Hematopoietic multipotent progenitor cell treated with erythropoietin and hydrocortisone succinate and interleukin-3 and kit ligand, for 15 days (in vitro differentiated cells): ENCODE results near the gene MRPS31.
A peak's percentile ranks its signal among the peaks of the same experiment; 100 is the strongest.

Experiments
- DNase-seq: peaks from one replicate; pipeline ENCODE4 v3.0.0-alpha.2; 2015; ENCODE audit warnings: low spot score

Gene MRPS31

GRCh38 chr13:40770934-40771618 is at the start of gene MRPS31:
MRPS31 (minus strand) TSS chr13:40771190; CDS start chr13:40771136, 54 bp downstream.
- peak; percentile 88 for DNase-seq

GRCh38 chr13:40819797-40820315 is 48.9 kb upstream of the MRPS31 start:
- DNase-seq, result no peak

DNA sequence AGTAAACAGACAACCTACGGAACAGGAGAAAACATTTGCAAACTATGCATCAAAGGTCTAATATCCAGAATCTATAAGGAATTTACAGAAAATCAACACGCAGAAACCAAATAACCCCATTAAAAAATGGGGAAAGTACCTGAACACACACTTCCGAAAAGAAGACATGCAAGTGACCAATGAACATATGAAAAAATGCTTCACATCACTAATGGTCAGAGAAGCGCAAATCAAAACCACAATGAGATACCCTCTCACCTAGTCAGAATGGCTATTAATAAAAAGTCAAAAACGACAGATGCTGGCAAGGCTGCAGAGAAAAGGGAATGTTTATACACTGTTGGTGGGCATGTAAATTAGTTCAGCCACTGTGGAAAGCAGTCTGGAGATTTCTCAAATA is 47.9 kb upstream of the MRPS31 start:
- DNase-seq, result no peak

- DNase-seq, result no peak
Measured at GRCh38 chr13:40814803-40815202, 43.8 kb upstream of the MRPS31 start.

GRCh38 chr13:40813667-40814454 is 42.9 kb upstream of the MRPS31 start:
- DNase-seq, result peak; percentile 61

DNA sequence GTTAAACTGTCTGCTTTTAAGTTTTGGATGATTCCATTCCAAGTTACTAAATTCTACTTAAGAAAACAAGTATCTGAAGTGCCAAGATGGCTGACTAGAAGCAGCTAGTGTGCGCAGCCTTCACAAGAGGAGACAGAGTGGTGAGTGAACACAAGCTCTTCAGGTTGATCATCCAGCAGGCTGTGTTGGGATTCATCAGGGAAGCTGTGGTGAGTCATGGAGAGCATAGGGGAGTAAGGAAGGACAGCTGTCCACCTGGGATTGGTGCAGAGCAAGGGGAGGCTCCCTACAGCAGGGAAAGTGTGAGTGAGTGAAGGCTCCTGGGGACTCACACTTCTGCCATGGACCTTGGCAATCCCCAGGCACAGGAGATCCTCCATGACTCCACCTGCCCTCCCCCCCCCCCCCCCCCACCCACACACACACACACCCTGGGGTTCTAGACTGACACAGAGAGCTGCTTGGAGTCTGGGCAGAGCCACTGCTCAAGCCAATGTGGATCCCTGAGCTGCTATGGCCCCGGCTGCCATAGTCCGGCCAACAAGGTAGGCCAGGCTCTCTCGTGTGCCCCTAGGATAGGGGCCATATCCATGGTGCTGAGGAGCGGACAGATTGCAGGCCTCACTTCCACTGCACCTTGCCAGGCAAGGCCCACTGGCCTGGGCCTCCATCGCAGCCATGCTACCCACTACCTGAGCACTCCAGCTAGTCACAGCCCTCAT is 41.9 kb upstream of the MRPS31 start:
- DNase-seq, result no peak

DNA sequence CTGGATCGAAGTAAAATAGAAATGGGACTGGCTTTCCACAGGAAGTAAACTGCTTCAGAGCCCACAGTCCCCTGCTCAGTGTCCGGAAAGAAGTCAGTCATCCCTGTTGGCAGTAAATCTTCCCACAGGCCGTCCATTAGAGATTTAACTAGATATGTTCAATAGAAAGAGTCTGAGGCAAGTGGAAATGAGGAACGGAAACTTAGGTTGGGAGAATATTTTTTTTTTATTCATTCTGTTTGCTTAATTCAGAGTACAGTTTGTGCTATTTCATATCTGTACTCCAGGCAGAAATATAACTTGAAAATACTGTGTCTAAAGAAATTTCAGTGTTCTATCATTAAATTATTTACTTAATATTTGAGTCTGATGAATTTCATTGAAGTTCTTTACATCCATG is 41.1 kb upstream of the MRPS31 start:
- no peak for DNase-seq

DNA sequence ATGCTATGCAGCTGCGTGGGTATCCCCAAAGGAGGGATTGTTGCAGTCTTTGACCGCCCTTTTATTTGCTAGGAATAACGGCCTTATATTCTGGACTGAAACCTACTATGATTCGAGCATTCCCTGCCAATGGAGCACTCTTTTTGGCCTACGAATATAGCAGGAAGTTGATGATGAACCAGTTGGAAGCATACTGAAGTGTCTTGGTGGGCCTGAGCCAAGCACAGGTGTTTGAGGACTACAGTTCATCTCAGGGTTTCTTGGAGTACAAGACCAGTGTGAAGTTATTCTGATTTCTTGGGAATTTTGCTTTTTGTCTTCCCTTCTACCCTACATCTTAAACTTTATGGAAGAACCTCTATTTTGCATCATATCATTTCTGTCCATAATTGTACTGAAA is 38.5 kb upstream of the MRPS31 start:
- DNase-seq, result no peak

DNA sequence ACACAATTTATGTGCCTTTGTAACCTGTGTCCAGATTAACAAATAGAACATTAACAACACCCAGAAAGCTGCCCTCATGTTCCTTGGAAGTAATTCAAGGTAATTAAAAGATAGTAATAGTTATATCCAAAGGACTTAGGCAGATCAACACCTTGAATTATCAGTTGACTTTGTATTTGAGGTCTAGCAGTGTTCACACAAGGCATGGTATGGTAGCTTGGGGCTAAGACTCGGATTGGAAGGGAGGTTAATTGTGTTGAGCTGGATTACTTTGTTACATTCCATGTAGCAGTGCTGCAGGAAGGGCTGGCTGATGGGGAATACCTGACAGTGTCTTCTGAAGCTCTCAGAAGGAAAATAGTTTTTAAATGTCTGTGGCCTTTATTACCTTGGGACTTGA is 35.3 kb upstream of the MRPS31 start:
- DNase-seq, result no peak

GRCh38 chr13:40803316-40803715 is 32.3 kb upstream of the MRPS31 start:
- DNase-seq, result no peak

DNA sequence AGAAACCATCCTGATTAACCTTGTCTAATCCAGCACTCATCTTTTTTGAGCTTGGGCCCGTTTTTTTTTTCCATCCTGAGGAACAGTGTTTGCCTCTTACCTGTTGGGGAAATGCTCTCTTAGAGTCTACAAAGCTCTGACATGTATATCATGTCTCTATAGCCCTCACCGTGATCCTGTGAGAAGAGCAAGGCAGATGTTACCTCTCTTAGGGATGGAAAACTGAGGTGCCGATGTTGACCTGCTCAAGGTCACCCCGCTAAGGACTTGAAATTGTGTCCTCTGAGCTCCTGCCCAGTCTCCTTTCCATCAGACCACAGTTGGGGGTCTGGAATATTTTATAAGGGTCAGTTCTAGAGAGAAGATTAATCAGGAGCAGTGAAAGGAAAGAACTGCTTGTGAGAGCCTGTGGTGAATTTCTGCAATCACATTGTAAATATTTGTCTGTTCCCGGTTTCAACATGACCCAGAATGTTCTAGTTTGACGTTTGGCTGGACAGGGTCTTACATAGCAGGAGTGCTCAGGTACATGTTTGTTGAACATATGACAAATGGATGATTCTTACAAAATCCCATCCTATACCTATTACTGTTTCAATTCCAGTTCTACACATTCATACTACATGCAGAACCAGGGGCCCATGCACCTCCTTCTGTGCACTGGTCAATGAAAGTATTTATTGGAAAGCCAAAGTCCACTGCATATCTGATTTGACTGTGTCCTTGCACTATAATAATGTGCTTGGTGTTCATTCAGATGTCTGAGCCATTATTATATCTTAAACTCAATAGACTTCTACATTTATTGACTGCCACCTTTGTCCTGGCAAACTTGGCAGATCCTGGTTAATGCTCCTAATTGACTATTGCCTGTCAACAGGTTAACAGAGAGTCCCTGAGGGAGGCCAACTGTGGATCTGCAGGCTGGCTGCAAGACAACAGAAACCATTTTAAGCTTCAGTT is 30.5 kb upstream of the MRPS31 start:
- no peak for DNase-seq

GRCh38 chr13:40800559-40800958 is 29.6 kb upstream of the MRPS31 start:
- DNase-seq, result no peak

GRCh38 chr13:40799508-40799907 is 28.5 kb upstream of the MRPS31 start:
- no peak for DNase-seq

GRCh38 chr13:40798380-40798779 is 27.4 kb upstream of the MRPS31 start:
- DNase-seq, result peak; percentile 62

DNA sequence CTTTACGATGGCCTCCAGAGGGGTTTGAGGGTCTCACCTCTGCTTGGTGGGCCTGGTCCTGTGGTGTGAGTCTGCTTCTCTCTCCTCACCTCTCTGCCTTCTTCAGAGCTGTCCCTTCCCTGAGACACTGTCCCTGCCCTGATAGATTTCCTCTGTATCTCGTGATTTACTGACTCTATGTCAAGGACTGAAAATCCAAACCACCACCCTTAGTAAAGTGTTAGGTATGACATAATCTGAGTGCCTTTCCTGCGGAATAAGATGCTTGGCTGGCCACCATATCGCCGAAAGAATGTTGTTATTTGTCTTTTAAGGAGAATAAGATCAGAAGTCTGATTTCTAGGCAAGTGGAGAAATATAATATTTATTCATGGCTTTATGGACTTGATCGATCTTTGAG is 25.7 kb upstream of the MRPS31 start:
- no peak for DNase-seq

- no peak for DNase-seq
Measured at GRCh38 chr13:40794414-40795368, 23.7 kb upstream of the MRPS31 start.

DNA sequence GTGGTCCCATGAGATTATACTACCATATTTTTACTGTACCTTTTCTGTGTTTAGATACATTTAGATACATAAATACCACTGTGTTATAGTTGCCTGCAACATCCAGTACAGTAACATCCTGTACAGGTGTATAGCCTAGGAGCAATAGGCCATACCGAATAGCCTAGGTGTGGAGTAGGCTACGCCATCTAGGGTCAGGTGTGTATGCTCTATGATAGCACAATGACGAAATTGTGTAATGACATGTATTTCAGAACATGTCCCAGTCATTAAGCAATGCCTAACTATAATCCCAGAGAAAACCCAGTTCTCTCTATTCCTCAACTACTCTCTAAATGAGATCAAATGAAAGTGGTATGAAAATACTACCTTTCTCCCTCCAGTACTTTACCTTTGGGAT is 22.3 kb upstream of the MRPS31 start:
- DNase-seq, result no peak

DNA sequence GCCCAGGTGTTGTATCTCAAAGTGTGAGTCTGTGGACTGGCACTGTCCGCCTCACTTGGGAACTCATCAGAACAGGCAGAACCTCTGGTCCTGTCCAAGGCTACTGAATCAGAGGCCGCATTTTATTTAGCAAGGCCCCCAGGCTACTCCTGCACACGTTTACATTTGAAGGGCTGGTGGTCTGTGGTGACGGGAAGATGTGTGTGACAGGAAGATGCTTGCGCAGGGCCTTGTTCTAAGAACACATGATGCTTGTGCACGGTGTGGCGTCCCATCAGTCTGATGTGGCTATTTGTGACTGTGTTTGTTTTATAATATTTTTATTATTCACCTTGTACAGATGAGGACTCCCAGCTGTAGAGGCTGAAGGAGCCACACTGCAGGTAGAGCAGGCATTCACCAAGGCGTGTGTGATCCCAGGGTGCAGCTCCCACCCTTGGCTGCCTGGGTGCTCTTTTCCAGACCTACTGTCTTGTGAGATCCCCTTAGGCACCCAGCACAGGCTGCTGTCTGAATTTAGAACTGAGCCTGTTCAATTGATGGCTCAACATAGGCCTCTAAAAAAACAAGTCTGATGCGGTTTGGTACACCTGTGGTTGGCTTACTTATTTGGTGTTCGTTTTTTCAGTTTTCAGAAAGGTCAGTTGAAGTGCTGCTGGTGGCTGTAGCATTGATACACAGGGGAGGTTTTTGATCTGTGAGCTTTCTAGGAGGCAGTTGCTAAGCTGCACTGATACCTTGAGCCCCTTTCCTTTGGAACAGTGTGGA is 21.5 kb upstream of the MRPS31 start:
- DNase-seq, result no peak

DNA sequence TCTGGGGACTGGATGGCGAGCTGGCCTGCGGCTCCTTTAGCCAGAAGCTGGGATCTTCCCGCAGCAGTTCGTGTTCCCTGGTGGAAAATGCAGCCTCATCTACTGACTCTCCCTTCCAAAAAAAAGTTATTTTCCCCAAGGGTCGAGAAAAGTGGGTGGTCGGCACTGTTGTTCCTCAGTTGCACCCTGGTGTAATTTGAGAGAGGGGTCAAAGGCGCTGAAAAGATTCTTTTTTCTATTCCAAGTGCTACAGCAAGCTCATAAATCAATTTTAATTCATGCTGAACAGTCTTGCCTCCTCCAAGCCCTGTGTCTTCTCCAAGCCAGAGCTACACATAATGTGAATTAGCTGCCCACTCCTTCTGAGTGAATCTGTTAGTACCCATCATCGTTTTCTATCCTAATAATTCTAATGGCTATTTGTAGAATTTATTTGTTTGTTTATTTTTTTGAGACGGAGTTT is 19.2 kb upstream of the MRPS31 start:
- no peak for DNase-seq
